Measurements from ENCODE around the gene OTUB1.

- TF ChIP-seq EZH2 (IDR thresholded peaks at IDR 0.05) (no peak), CTCF (IDR thresholded peaks at IDR 0.05) (no peak)
Measured at GRCh38 chr11:63986932-63987513, 785 bp downstream of the OTUB1 start.
